LNCaP clone FGC (cell line): ENCODE data around the gene FLRT2.

Experiments used
- DNase-seq: peaks from one replicate; pipeline ENCODE4 v3.0.0-alpha.2; 2011; ENCODE audit warnings: low read depth
- H3K4me3 ChIP-seq: 2 replicates; pipeline ENCODE4 v1.5.1; 2011; ENCODE audit warnings: mild to moderate bottlenecking, low read depth, low read length, control low read depth
- CTCF ChIP-seq: IDR thresholded peaks from 2 replicates; pipeline ENCODE4 v1.5.1; 2012; ENCODE audit warnings: mild to moderate bottlenecking; ENCODE audit not compliant: control insufficient read depth, insufficient read depth; ENCODE audit errors: extremely low read depth

The FLRT2 gene

GRCh38 chr14:85520581-85520980 is 9.4 kb upstream of the FLRT2 start:
- no peak overlapping the region for H3K4me3 ChIP-seq

GRCh38 chr14:85523624-85524023 is 6.3 kb upstream of the FLRT2 start:
- no peak for TF ChIP-seq CTCF
- H3K4me3 ChIP-seq, result no peak overlapping the region
- no peak for DNase-seq

More at GRCh38 chr14:85520581-85520980, 9.4 kb upstream of the FLRT2 start:
- TF ChIP-seq CTCF, result no peak
- DNase-seq, result no peak

- H3K4me3 ChIP-seq, result no peak overlapping the region
- no peak for TF ChIP-seq CTCF
- no peak for DNase-seq
Measured at GRCh38 chr14:85527006-85527405, 2.9 kb upstream of the FLRT2 start.

GRCh38 chr14:85527445-85528035 is 2.4 kb upstream of the FLRT2 start:
- DNase-seq, result no peak
- H3K4me3 ChIP-seq, result no peak overlapping the region
- no peak for TF ChIP-seq CTCF

- TF ChIP-seq CTCF, result peak; percentile 79
- peak; percentile 52 for DNase-seq
- H3K4me3 ChIP-seq, result no peak overlapping the region
Measured at GRCh38 chr14:85528080-85528896, 1.7 kb upstream of the FLRT2 start.

- TF ChIP-seq CTCF, result no peak
- H3K4me3 ChIP-seq, result no peak overlapping the region
- DNase-seq, result no peak
Measured at GRCh38 chr14:85528897-85529631, 880 bp upstream of the FLRT2 start.
